Endodermal cell (in vitro differentiated cells): Measurements from ENCODE around the gene ALG8. TPM values are rescaled to one million over a fixed set of nuclear protein-coding genes. Genes with fewer than 3 reads are reported as not detected.
A peak's percentile ranks its signal among the peaks of the same experiment; 100 is the strongest.

Source experiments
- DNase-seq: peaks from one replicate; pipeline ENCODE4 v3.0.0-alpha.2; 2017
- H3K27ac ChIP-seq: 2 replicates; pipeline ENCODE4 v1.5.1; 2013; ENCODE audit warnings: mild to moderate bottlenecking, low read depth, low read length, moderate library complexity
- H3K27me3 ChIP-seq: 2 replicates; pipeline ENCODE4 v1.6.1; 2013; ENCODE audit warnings: mild to moderate bottlenecking, low read length, moderate library complexity; ENCODE audit not compliant: insufficient read depth, control insufficient read depth, poor library complexity, severe bottlenecking
- H3K36me3 ChIP-seq: 2 replicates; pipeline ENCODE4 v1.7.0; 2013; ENCODE audit warnings: mild to moderate bottlenecking, low read length, moderate library complexity; ENCODE audit not compliant: control insufficient read depth, insufficient read depth
- H3K4me1 ChIP-seq: one replicate; pipeline ENCODE4 v1.7.0; 2013; ENCODE audit warnings: low read length; ENCODE audit not compliant: control insufficient read depth, insufficient read depth
- H3K4me3 ChIP-seq: 2 replicates; pipeline ENCODE4 v1.5.1; 2013; ENCODE audit warnings: mild to moderate bottlenecking, low read length, moderate library complexity
- H3K9ac ChIP-seq: 2 replicates; pipeline ENCODE4 v1.6.1; 2013; ENCODE audit warnings: mild to moderate bottlenecking, low read length, moderate library complexity; ENCODE audit not compliant: poor library complexity, severe bottlenecking; ENCODE audit errors: extremely low read depth
- H3K9me3 ChIP-seq: 2 replicates; pipeline ENCODE4 v1.6.1; 2013; ENCODE audit warnings: mild to moderate bottlenecking, low read length, moderate library complexity; ENCODE audit not compliant: control insufficient read depth
- H3K27ac Mint-ChIP-seq: 2 replicates; pipeline ENCODE4 v1.8.0; 2020; ENCODE audit warnings: mixed read lengths
- H3K27me3 Mint-ChIP-seq: 2 replicates; pipeline ENCODE4 v1.8.0; 2021; ENCODE audit warnings: mild to moderate bottlenecking, mixed read lengths; ENCODE audit not compliant: insufficient read depth
- H3K36me3 Mint-ChIP-seq: 2 replicates; pipeline ENCODE4 v1.8.0; 2020; ENCODE audit warnings: low read depth, mixed read lengths
- H3K4me1 Mint-ChIP-seq: 2 replicates; pipeline ENCODE4 v1.8.0; 2020; ENCODE audit warnings: mixed read lengths
- H3K4me3 Mint-ChIP-seq: 2 replicates; pipeline ENCODE4 v1.8.0; 2020; ENCODE audit warnings: mild to moderate bottlenecking, moderate library complexity, mixed read lengths
- H3K9me3 Mint-ChIP-seq: 2 replicates; pipeline ENCODE4 v1.8.0; 2020; ENCODE audit warnings: mild to moderate bottlenecking, mixed read lengths
- WGBS, 2 experiments: methylation state at CpG; one replicate each; pipeline versions ENCODE4 v1.1.5 to v1.1.7; 2013; ENCODE audit warnings: missing lambda C conversion rate in 2 of 2, mixed read lengths in 1 of 2; ENCODE audit not compliant: insufficient coverage in 1 of 2, insufficient read length in 1 of 2; 5-methylcytosine and 5-hydroxymethylcytosine counted together
- total RNA-seq, 2 donors: library from RNA; stranded (reverse); fragmentation: NEBNext Ultra II Directional in 1 of 2; extraction: Animal tissue kit (Norgen Biotek cat#: 25700) in 1 of 2; gene quantifications; 2 replicates in 1 of 2; 3 replicates in 1 of 2; pipeline ENCODE4 v1.2.1, GENCODE V29; 2021
- TF ChIP-seq, protein P1 (sequence below): fragments of 200-600 bp; sonication (generic); conservative IDR thresholded peaks from 2 replicates; pipeline ENCODE4 v1.5.0; 2021; ENCODE audit warnings: antibody characterized with exemption, mild to moderate bottlenecking

The ALG8 gene
- total RNA-seq, 2 donors from 2014 or later, result 72.1 to 81.4 TPM

DNA sequence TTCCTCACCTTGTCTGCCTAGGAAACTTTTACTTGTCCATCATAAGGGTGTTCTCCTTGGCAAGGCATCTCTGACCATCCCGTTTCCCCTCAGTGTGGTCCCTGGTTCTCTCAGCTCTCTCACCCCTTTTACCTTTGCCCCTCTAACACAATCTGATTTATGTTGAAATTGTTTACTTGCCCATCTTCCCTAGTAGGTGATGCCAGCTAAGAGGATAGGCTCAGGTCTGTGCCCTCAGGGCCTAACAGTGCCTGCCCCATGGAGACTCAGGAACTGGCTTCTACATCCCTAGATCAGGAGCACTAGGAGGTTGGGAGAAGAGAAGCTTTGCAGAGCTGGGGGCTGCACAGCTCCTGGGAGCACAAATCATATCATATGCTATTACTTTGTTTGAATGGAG lies 21.1 kb upstream of the ALG8 start:
- Mint-ChIP-seq H3K27ac (no peak overlapping the region), H3K4me3 (no peak overlapping the region), H3K36me3 (no peaks in the 10 kb centered on the region), H3K9me3 (no peaks in the 10 kb centered on the region), H3K27me3 (peaks cover 6% of the 10 kb centered on the region), H3K4me1 (no peaks in the 10 kb centered on the region)
- Histone ChIP-seq H3K9ac (no peak overlapping the region), H3K9me3 (no peaks in the 10 kb centered on the region), H3K27ac (no peak overlapping the region), H3K4me3 (no peak overlapping the region), H3K4me1 (no peaks in the 10 kb centered on the region), H3K27me3 (no peaks in the 10 kb centered on the region), H3K36me3 (no peaks in the 10 kb centered on the region)
- WGBS, 2 experiments, result 71 to 82% methylated on average over 1 of the region's 1 CpG
- no peak for DNase-seq
- TF ChIP-seq, protein P1, sequence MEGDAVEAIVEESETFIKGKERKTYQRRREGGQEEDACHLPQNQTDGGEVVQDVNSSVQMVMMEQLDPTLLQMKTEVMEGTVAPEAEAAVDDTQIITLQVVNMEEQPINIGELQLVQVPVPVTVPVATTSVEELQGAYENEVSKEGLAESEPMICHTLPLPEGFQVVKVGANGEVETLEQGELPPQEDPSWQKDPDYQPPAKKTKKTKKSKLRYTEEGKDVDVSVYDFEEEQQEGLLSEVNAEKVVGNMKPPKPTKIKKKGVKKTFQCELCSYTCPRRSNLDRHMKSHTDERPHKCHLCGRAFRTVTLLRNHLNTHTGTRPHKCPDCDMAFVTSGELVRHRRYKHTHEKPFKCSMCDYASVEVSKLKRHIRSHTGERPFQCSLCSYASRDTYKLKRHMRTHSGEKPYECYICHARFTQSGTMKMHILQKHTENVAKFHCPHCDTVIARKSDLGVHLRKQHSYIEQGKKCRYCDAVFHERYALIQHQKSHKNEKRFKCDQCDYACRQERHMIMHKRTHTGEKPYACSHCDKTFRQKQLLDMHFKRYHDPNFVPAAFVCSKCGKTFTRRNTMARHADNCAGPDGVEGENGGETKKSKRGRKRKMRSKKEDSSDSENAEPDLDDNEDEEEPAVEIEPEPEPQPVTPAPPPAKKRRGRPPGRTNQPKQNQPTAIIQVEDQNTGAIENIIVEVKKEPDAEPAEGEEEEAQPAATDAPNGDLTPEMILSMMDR, result no peak

DNA sequence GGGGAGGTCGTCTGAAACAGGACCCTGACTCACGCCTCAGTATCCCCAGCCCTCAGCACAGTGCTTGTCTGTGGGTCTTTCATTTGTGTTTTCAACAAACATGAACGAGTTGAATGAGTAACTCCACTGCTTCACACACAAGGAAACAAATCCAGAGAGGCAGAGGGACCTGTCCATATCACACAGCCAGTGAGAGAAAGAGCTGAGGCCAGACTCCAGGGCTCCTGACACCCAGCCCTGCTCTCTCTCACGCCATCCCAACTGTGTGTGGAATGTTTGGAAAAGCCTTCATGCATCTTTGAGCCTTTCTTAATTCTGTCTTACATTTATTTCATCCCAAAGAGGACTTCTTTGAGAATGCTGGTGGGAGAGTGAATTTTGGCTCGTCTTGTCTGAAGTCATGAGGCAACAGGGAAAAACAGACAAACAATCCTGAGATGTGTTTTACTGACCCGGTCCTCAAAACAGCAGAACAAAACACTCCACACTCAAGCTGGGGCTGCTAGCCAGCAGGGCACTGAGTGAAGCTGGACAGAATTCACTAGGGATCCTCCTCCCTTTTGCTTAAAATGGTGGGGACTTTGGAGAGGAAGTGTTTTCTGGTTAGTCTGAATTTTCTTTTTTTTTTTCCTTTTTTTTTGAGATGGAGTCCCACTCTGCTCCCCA lies 19.7 kb upstream of the ALG8 start:
- no peaks in the 10 kb centered on the region for H3K36me3 ChIP-seq
- no peak overlapping the region for H3K27ac ChIP-seq
- TF ChIP-seq, protein P1, result no peak
- no peak overlapping the region for H3K4me3 ChIP-seq
- peaks cover 6% of the 10 kb centered on the region for H3K27me3 Mint-ChIP-seq
- DNase-seq, result no peak
- peaks cover 2% of the 10 kb centered on the region for H3K36me3 Mint-ChIP-seq
- no peaks in the 10 kb centered on the region for H3K27me3 ChIP-seq
- H3K4me3 Mint-ChIP-seq, result no peak overlapping the region
- no peaks in the 10 kb centered on the region for H3K4me1 Mint-ChIP-seq
- no peaks in the 10 kb centered on the region for H3K9me3 ChIP-seq
- H3K27ac Mint-ChIP-seq, result no peak overlapping the region
- 60 to 88% methylated on average over 1 to 6 of the region's 6 CpGs for WGBS, 2 experiments
- no peaks in the 10 kb centered on the region for H3K9me3 Mint-ChIP-seq
- H3K9ac ChIP-seq, result no peak overlapping the region
- H3K4me1 ChIP-seq, result no peaks in the 10 kb centered on the region

DNA sequence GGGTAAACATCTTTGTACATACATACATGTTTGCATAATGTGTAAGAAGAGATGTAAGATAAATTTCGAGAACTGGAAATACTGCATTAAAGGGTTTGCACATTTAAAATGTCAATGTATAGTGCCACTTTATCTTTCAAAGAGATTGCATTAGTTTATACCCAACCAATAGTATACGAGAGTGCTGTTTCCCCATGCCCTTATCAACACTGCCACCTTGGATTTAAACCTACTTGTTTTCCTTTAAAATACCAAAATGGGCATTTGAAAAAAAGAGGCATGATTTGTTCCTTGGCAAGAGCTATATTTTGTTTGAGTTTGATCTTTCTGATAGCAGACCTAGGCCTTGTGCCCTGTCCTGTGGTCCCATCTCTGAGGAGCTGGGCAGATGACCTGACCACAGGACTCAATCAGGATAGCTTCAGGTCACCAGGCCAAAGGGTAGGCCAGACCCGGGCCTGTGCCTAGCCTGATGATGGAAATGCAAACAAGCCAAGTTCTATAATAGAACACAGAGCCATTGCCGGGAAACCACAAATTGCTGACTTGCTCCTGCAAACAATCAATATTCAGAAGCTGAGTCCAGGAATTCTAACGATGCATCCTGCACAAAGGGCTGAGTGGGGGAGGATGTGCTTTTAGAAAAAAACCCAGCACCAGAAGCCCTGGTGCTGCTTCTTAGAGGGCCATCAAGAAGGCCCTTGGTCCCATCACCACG lies 16.9 kb upstream of the ALG8 start:
- H3K27me3 ChIP-seq, result no peaks in the 10 kb centered on the region
- Mint-ChIP-seq H3K9me3 (no peaks in the 10 kb centered on the region), H3K27ac (no peak overlapping the region), H3K27me3 (peaks cover 3% of the 10 kb centered on the region), H3K4me3 (no peak overlapping the region), H3K4me1 (no peaks in the 10 kb centered on the region), H3K36me3 (peaks cover 5% of the 10 kb centered on the region)
- H3K9me3 ChIP-seq, result no peaks in the 10 kb centered on the region
- 84 to 92% methylated on average over 2 to 6 of the region's 6 CpGs for WGBS, 2 experiments
- peak overlapping the region; percentile 51 for H3K27ac ChIP-seq
- H3K36me3 ChIP-seq, result no peaks in the 10 kb centered on the region
- H3K4me1 ChIP-seq, result no peaks in the 10 kb centered on the region
- H3K9ac ChIP-seq, result no peak overlapping the region
- no peak overlapping the region for H3K4me3 ChIP-seq
- TF ChIP-seq, protein P1, result no peak
- DNase-seq, result no peak
